T-cell (primary cell): ENCODE results near the gene CNTNAP2. TPM values are rescaled to one million over a fixed set of nuclear protein-coding genes. Genes with fewer than 3 reads are reported as not detected.

Source experiments
- ATAC-seq, 4 experiments: fragments of 200-7000 bp in 3 of 4; fragments of 150-1000 bp in 1 of 4; cut with Tn5 transposase; replicated peaks in 1 of 4; 1 replicate in 3 of 4; 2 replicates in 1 of 4; pipeline ENCODE4 v1.10.0; 2021; ENCODE audit warnings: moderate library complexity in 3 of 4, mild to moderate bottlenecking in 2 of 4, moderate number of reproducible peaks in 1 of 4
- CTCF ChIA-PET, 2 donors: fragments of 300-600 bp; sonication (Branson Sonifier 250); formaldehyde crosslinking; loops; one replicate each; lab custom pipeline; 2022; ENCODE audit warnings: antibody characterized with exemption in 2 of 2; lab: Charles Lee
- POLR2A ChIA-PET, 2 donors: fragments of 300-600 bp; sonication (Branson Sonifier 250); formaldehyde crosslinking; loops; one replicate each; lab custom pipeline; 2022; ENCODE audit warnings: antibody characterized with exemption in 2 of 2; lab: Charles Lee
- DNase-seq, 35 experiments: peaks; one replicate each; pipeline versions ENCODE4 v3.0.0 to v3.0.0-alpha.2; 2013 to 2023
- H3K27ac ChIP-seq: one replicate; pipeline ENCODE4 v1.5.1; 2013; ENCODE audit warnings: low read length
- H3K27me3 ChIP-seq, 2 experiments: replicated peaks in 1 of 2; 1 replicate in 1 of 2; 2 replicates in 1 of 2; pipeline versions ENCODE4 v1.6.1 to v1.7.0; 2013; ENCODE audit warnings: low read length in 1 of 2, mixed read lengths in 1 of 2; ENCODE audit not compliant: control insufficient read depth in 2 of 2, insufficient read depth in 2 of 2; ENCODE audit errors: extremely low read depth in 1 of 2
- H3K36me3 ChIP-seq, 2 donors: 1 replicate in 1 of 2; 2 replicates in 1 of 2; pipeline versions ENCODE4 v1.6.1 to v1.7.0; 2013; ENCODE audit warnings: low read length in 1 of 2; ENCODE audit not compliant: control insufficient read depth in 2 of 2, insufficient read depth in 1 of 2; ENCODE audit errors: extremely low read depth in 1 of 2
- H3K4me1 ChIP-seq, 2 experiments: 1 replicate in 1 of 2; 2 replicates in 1 of 2; pipeline versions ENCODE4 v1.6.1 to v1.7.0; 2013; ENCODE audit warnings: low read length in 2 of 2, mixed read lengths in 1 of 2; ENCODE audit not compliant: insufficient read depth in 2 of 2, control insufficient read depth in 1 of 2; ENCODE audit errors: extremely low read depth in 1 of 2
- H3K4me3 ChIP-seq, 2 donors: 1 replicate in 1 of 2; 2 replicates in 1 of 2; pipeline versions ENCODE4 v1.5.1 to v1.7.0; 2013; ENCODE audit warnings: mild to moderate bottlenecking in 2 of 2, low read length in 1 of 2, moderate library complexity in 1 of 2; ENCODE audit not compliant: control insufficient read depth in 1 of 2; ENCODE audit errors: extremely low read depth in 1 of 2
- H3K9me3 ChIP-seq: 2 replicates; pipeline ENCODE4 v1.7.0; 2013
- H3K27ac Mint-ChIP-seq, 2 donors: one replicate each; pipeline ENCODE4 v1.8.0; 2020 to 2021; ENCODE audit warnings: mild to moderate bottlenecking in 2 of 2, mixed read lengths in 2 of 2
- H3K27me3 Mint-ChIP-seq, 2 donors: one replicate each; pipeline ENCODE4 v1.8.0; 2021 to 2022; ENCODE audit warnings: mixed read lengths in 2 of 2
- H3K36me3 Mint-ChIP-seq: one replicate; pipeline ENCODE4 v1.8.0; 2021; ENCODE audit warnings: mixed read lengths
- H3K4me1 Mint-ChIP-seq, 3 donors: one replicate each; pipeline ENCODE4 v1.8.0; 2020 to 2022; ENCODE audit warnings: mixed read lengths in 3 of 3, mild to moderate bottlenecking in 1 of 3
- H3K4me3 Mint-ChIP-seq, 3 donors: one replicate each; pipeline ENCODE4 v1.8.0; 2020 to 2022; ENCODE audit warnings: mild to moderate bottlenecking in 3 of 3, mixed read lengths in 3 of 3, moderate library complexity in 3 of 3
- H3K9me3 Mint-ChIP-seq, 3 donors: one replicate each; pipeline ENCODE4 v1.8.0; 2020 to 2022; ENCODE audit warnings: mixed read lengths in 3 of 3
- WGBS: methylation state at CpG from one replicate; pipeline ENCODE4 v1.1.5; 2013; ENCODE audit warnings: missing lambda C conversion rate; ENCODE audit not compliant: insufficient coverage; 5-methylcytosine and 5-hydroxymethylcytosine counted together
- total RNA-seq, 35 experiments: library from RNA in 6 of 35; stranded (reverse) in 6 of 35; fragments of 120-200 nt in 1 of 35; gene quantifications; one replicate each; pipeline versions ENCODE4 v1.2.1 to v1.2.4 and lab custom pipeline; 2013 to 2026

CNTNAP2 gene
- total RNA-seq, 5 donors from 2014 or later (not counting 1 experiment from before 2014, with no cell fraction given): 0.15 to 0.72 (median 0.21) TPM

DNA sequence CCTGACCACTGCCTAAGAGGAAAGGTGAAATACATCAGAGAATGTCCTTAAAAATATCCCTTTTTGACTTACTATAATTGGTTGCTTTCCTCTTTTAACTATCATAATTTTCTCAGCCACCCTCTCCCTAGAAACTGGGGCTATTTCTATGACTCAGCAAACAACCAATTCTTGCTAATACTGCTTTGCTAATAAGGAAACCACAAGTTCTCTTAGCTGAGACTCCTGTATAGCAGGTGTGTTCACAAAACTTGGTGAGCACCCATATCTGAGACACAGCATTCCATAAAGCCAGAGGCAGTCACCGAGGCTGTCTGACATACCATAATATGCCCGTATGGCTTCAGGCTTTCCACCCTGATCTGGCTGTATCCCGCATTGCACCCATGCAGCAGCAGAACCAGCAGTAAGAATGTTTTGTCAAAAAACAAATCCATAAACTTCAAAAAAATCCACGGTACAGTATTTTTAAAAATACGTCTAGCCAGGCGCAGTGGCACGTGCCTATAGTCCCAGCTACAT, 2282.3 kb downstream of the CNTNAP2 start:
- H3K27me3 Mint-ChIP-seq: peaks cover 55 to 68% of the 10 kb centered on the region in 2 donors
- ATAC-seq (no peak), DNase-seq (no peak)
- H3K36me3 Mint-ChIP-seq: no peaks in the 10 kb centered on the region
- H3K4me1 Mint-ChIP-seq: peaks cover 0 to 3% (median 0%) of the 10 kb centered on the region in 3 donors
- Histone ChIP-seq H3K36me3 (no peaks in the 10 kb centered on the region), H3K27me3 (peaks cover 3 to 14% of the 10 kb centered on the region in 2 experiments), H3K9me3 (no peaks in the 10 kb centered on the region), H3K27ac (no peak overlapping the region), H3K4me1 (no peaks in the 10 kb centered on the region), H3K4me3 (no peak overlapping the region)
- WGBS: 77% methylated on average over 7 of the region's 7 CpGs
- ChIA-PET CTCF (no interaction called here), POLR2A (no interaction called here)
- H3K9me3 Mint-ChIP-seq: no peaks in the 10 kb centered on the region
- no peak overlapping the region for H3K4me3 Mint-ChIP-seq
- H3K27ac Mint-ChIP-seq: no peak overlapping the region

DNA sequence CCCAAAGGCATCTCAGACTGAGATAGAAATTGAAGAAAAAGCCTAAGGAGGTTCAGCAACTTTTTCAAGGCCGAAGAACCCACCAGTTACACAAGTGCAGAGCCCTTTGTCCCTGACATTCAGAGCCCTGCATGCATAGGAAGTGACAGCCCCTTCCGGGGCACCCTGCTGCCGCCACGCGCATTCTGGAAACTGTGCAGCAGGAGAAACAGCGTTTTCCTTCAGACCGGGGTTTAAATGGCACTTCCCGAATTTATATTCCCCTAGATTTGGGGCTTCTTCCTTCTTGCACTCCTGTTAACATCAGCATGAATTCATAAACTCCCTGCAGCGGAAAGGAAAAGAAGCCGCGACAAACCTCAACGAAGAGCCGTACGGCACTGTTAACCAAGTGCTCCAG, 2283.5 kb downstream of the CNTNAP2 start:
- DNase-seq (no peak), ATAC-seq (no peak)
- H3K4me1 ChIP-seq: no peaks in the 10 kb centered on the region
- Mint-ChIP-seq H3K27ac (no peak overlapping the region), H3K27me3 (peaks cover 65 to 71% of the 10 kb centered on the region in 2 donors), H3K4me3 (peak overlapping the region in 1 of 3 donors; percentile 19), H3K9me3 (no peaks in the 10 kb centered on the region), H3K4me1 (peaks cover 0 to 3% (median 0%) of the 10 kb centered on the region in 3 donors), H3K36me3 (no peaks in the 10 kb centered on the region)
- CTCF ChIA-PET: no interaction called here
- POLR2A ChIA-PET: no interaction called here
- no peaks in the 10 kb centered on the region for H3K36me3 ChIP-seq
- H3K27ac ChIP-seq: no peak overlapping the region
- WGBS: 79% methylated on average over 5 of the region's 14 CpGs
- no peak overlapping the region for H3K4me3 ChIP-seq
- no peaks in the 10 kb centered on the region for H3K9me3 ChIP-seq
- peaks cover 2 to 17% of the 10 kb centered on the region in 2 experiments for H3K27me3 ChIP-seq

- H3K36me3 ChIP-seq: no peaks in the 10 kb centered on the region
- CTCF ChIA-PET: no interaction called here
- Mint-ChIP-seq H3K36me3 (no peaks in the 10 kb centered on the region), H3K4me1 (peaks cover 0 to 3% (median 0%) of the 10 kb centered on the region in 3 donors), H3K27me3 (peaks cover 56 to 62% of the 10 kb centered on the region in 2 donors), H3K4me3 (no peak overlapping the region), H3K27ac (no peak overlapping the region), H3K9me3 (no peaks in the 10 kb centered on the region)
- no peaks in the 10 kb centered on the region for H3K9me3 ChIP-seq
- H3K27ac ChIP-seq: no peak overlapping the region
- no peaks in the 10 kb centered on the region for H3K4me1 ChIP-seq
- DNase-seq: no peak
- ATAC-seq: no peak
- POLR2A ChIA-PET: no interaction called here
- H3K4me3 ChIP-seq: no peak overlapping the region
- WGBS: no CpG with 5 or more reads among the region's 3 CpGs
- H3K27me3 ChIP-seq: peaks cover 2 to 11% of the 10 kb centered on the region in 2 experiments
These were observed 2285.6 kb downstream of the CNTNAP2 start for GRCh38 chr7:148402159-148402558.

- Histone ChIP-seq H3K4me1 (no peaks in the 10 kb centered on the region), H3K36me3 (no peaks in the 10 kb centered on the region), H3K27ac (no peak overlapping the region), H3K4me3 (no peak overlapping the region), H3K27me3 (peaks cover 2 to 11% of the 10 kb centered on the region in 2 experiments), H3K9me3 (no peaks in the 10 kb centered on the region)
- ChIA-PET POLR2A (no interaction called here), CTCF (no interaction called here)
- Mint-ChIP-seq H3K27me3 (peaks cover 47 to 54% of the 10 kb centered on the region in 2 donors), H3K4me1 (no peaks in the 10 kb centered on the region), H3K9me3 (no peaks in the 10 kb centered on the region), H3K27ac (no peak overlapping the region), H3K36me3 (no peaks in the 10 kb centered on the region), H3K4me3 (no peak overlapping the region)
- DNase-seq (no peak), ATAC-seq (no peak)
- no CpG with 5 or more reads among the region's 6 CpGs for WGBS
These were observed 2286.9 kb downstream of the CNTNAP2 start for GRCh38 chr7:148403466-148403993.

- Mint-ChIP-seq H3K4me1 (no peaks in the 10 kb centered on the region), H3K36me3 (no peaks in the 10 kb centered on the region), H3K27ac (no peak overlapping the region), H3K4me3 (no peak overlapping the region), H3K27me3 (peaks cover 20 to 24% of the 10 kb centered on the region in 2 donors), H3K9me3 (no peaks in the 10 kb centered on the region)
- WGBS: no CpG with 5 or more reads among the region's 2 CpGs
- ChIA-PET POLR2A (no interaction called here), CTCF (no interaction called here)
- Histone ChIP-seq H3K27me3 (peaks cover 0 to 3% of the 10 kb centered on the region in 2 experiments), H3K27ac (no peak overlapping the region), H3K9me3 (no peaks in the 10 kb centered on the region), H3K4me1 (no peaks in the 10 kb centered on the region), H3K36me3 (no peaks in the 10 kb centered on the region), H3K4me3 (no peak overlapping the region)
- no peak for DNase-seq
- no peak for ATAC-seq
These were observed 2291.7 kb downstream of the CNTNAP2 start for GRCh38 chr7:148408307-148408706.

- Histone ChIP-seq H3K27ac (no peak overlapping the region), H3K36me3 (no peaks in the 10 kb centered on the region), H3K4me3 (no peak overlapping the region), H3K27me3 (peaks cover 0 to 3% of the 10 kb centered on the region in 2 experiments), H3K9me3 (no peaks in the 10 kb centered on the region), H3K4me1 (no peaks in the 10 kb centered on the region)
- Mint-ChIP-seq H3K27ac (no peak overlapping the region), H3K27me3 (peaks cover 17% of the 10 kb centered on the region in 2 donors), H3K4me1 (no peaks in the 10 kb centered on the region), H3K9me3 (no peaks in the 10 kb centered on the region), H3K4me3 (no peak overlapping the region), H3K36me3 (no peaks in the 10 kb centered on the region)
- CTCF ChIA-PET: interaction anchor here in 1 of 2 donors (0.7 kb wide), 1 partner anchor 665 kb away, joined by 8 read pairs; no protein-coding TSS in a partner anchor
- POLR2A ChIA-PET: interaction anchor here in 1 of 2 donors (0.6 kb wide), 1 partner anchor 10 kb away, joined by 6 read pairs; no protein-coding TSS in a partner anchor
- ATAC-seq (no peak), DNase-seq (no peak)
- WGBS: no CpG with 5 or more reads among the region's 7 CpGs
These were observed 2294.3 kb downstream of the CNTNAP2 start for GRCh38 chr7:148410905-148411304.
